ENCODE results near the gene TCL1A. TPM values are rescaled to one million over a fixed set of nuclear protein-coding genes. Genes with fewer than 3 reads are reported as not detected.

Gene TCL1A
- total RNA-seq, 1 experiment from 2014 or later = not detected

GRCh38 chr14:95681153-95681552 is 32.8 kb downstream of the TCL1A start:
- Histone ChIP-seq H4K8ac (replicated peaks; ENCODE audit: insufficient read length, low read depth, low read length) (no peak overlapping the region), H3K14ac (ENCODE audit: insufficient read depth, low read length) (no peak overlapping the region), H2AK5ac (ENCODE audit: insufficient read length, low read length) (no peak overlapping the region), H3K9ac (ENCODE audit: extremely low read depth, insufficient read length, low read length) (no peak overlapping the region), H2BK12ac (ENCODE audit: insufficient read length, low read depth, low read length) (no peak overlapping the region), H2BK15ac (ENCODE audit: low read depth, low read length) (no peak overlapping the region), H3K4ac (ENCODE audit: low read depth, low read length) (no peak overlapping the region), H3K4me1 (ENCODE audit: insufficient read depth, low read length) (peaks cover 4% of the 10 kb centered on the region), H2AFZ (ENCODE audit: low read length) (no peak overlapping the region), H3K79me1 (ENCODE audit: insufficient read depth, low read depth, low read length, poor library complexity, severe bottlenecking) (no peaks in the 10 kb centered on the region), H3T11ph (ENCODE audit: low read length) (no peak overlapping the region), H4K20me1 (ENCODE audit: control insufficient read depth, insufficient read depth, insufficient read length) (no peaks in the 10 kb centered on the region), H3K56ac (ENCODE audit: insufficient read length, low read depth, low read length) (no peak overlapping the region), H3K23me2 (ENCODE audit: insufficient read length, low read depth, low read length, poor library complexity, severe bottlenecking) (no peaks in the 10 kb centered on the region), H3K27me3 (ENCODE audit: insufficient read depth, low read length) (no peaks in the 10 kb centered on the region), H3K23ac (ENCODE audit: insufficient read length, low read depth, low read length) (no peak overlapping the region), H3K9me3 (ENCODE audit: control insufficient read depth, low read depth, low read length) (no peaks in the 10 kb centered on the region), H2BK20ac (ENCODE audit: low read depth, low read length, poor library complexity, severe bottlenecking) (no peak overlapping the region), H3K79me2 (ENCODE audit: insufficient read depth, low read length) (no peaks in the 10 kb centered on the region), H4K5ac (ENCODE audit: insufficient read length, low read depth, low read length) (no peak overlapping the region), H3K18ac (ENCODE audit: insufficient read length, low read depth, low read length) (no peak overlapping the region), H3K4me2 (ENCODE audit: insufficient read depth, insufficient read length, low read length) (no peak overlapping the region), H4K91ac (ENCODE audit: insufficient read length, low read depth, low read length) (no peak overlapping the region), H2BK5ac (ENCODE audit: insufficient read length, low read length) (no peak overlapping the region), H3K27ac (ENCODE audit: insufficient read length, low read depth, low read length) (no peak overlapping the region), H2BK120ac (ENCODE audit: low read depth, low read length, poor library complexity, severe bottlenecking) (no peak overlapping the region)
- no peak overlapping the region for H3K4me3 Mint-ChIP-seq
- H3K27ac Mint-ChIP-seq = no peak overlapping the region
- no peak for DNase-seq
- peaks cover 53% of the 10 kb centered on the region for H3K27me3 Mint-ChIP-seq (ENCODE audit: low read depth)
- peaks cover 8 to 9% of the 10 kb centered on the region in 2 experiments; a peak in 4 of 5 replicates for H3K9me3 Mint-ChIP-seq
- no peak for TF ChIP-seq CTCF (conservative IDR thresholded peaks at IDR 0.05)
- H3K4me1 Mint-ChIP-seq = peaks cover 16 to 27% of the 10 kb centered on the region in 2 experiments
- H3K36me3 Mint-ChIP-seq (ENCODE audit: insufficient read depth in 1 of 3, low read depth in 3 of 3) = peaks cover 2 to 8% (median 8%) of the 10 kb centered on the region in 3 experiments; a peak in 4 of 7 replicates
- no CpG with 5 or more reads among the region's 2 CpGs for WGBS (ENCODE audit: extremely low coverage, insufficient read length, low lambda C conversion rate)

All from H9 (cell line).